PC-3 (cell line): ENCODE results near the gene FLNC. TPM values are rescaled to one million over a fixed set of nuclear protein-coding genes. Genes with fewer than 3 reads are reported as not detected.
A peak's percentile ranks its signal among the peaks of the same experiment; 100 is the strongest.

Source experiments
- ATAC-seq: fragments of 200-7000 bp; cut with Tn5 transposase; 2 replicates; pipeline ENCODE4 v1.9.1; 2020; ENCODE audit warnings: mild to moderate bottlenecking, moderate library complexity
- BruUV-seq: library from RNA; stranded (reverse); fragments of 400-500 nt; replicated peaks from 2 replicates; lab custom pipeline; 2021; lab: Mats Ljungman, UMichigan
- CTCF ChIA-PET: fragments of 300-600 bp; sonication (Branson Sonifier 250); formaldehyde crosslinking; loops from one replicate; lab custom pipeline; 2022; ENCODE audit warnings: antibody characterized with exemption; lab: Charles Lee
- POLR2A ChIA-PET: fragments of 300-600 bp; sonication (Branson Sonifier 250); formaldehyde crosslinking; loops from one replicate; lab custom pipeline; 2022; ENCODE audit warnings: antibody characterized with exemption; ENCODE audit not compliant: unreplicated experiment; lab: Charles Lee
- DNase-seq: peaks from one replicate; pipeline ENCODE4 v3.0.0-alpha.2; 2015
- H2AFZ ChIP-seq: fragments of 300-600 bp; sonication (generic); 2 replicates; pipeline ENCODE4 v1.6.0; 2016; ENCODE audit warnings: antibody characterized with exemption, low read length
- H3F3A ChIP-seq: fragments of 300-600 bp; sonication (generic); one replicate; pipeline ENCODE4 v1.6.0; 2017; ENCODE audit warnings: antibody characterized with exemption, low read length, control low read depth, mild to moderate bottlenecking; ENCODE audit not compliant: unreplicated experiment
- H3K27ac ChIP-seq: fragments of 300-600 bp; sonication (generic); 2 replicates; pipeline ENCODE4 v1.5.1; 2016; ENCODE audit warnings: mild to moderate bottlenecking, low read length
- H3K27me3 ChIP-seq: fragments of 300-600 bp; sonication (generic); 2 replicates; pipeline ENCODE4 v1.6.1; 2016; ENCODE audit warnings: low read length, mixed read lengths
- H3K36me3 ChIP-seq: fragments of 300-600 bp; sonication (generic); 2 replicates; pipeline ENCODE4 v1.6.1; 2016; ENCODE audit warnings: low read depth, mixed run types, low read length, mixed read lengths
- H3K4me1 ChIP-seq: fragments of 300-600 bp; sonication (generic); 2 replicates; pipeline ENCODE4 v1.5.1; 2016; ENCODE audit warnings: low read length; ENCODE audit not compliant: insufficient read depth
- H3K4me2 ChIP-seq: fragments of 300-600 bp; sonication (generic); 2 replicates; pipeline ENCODE4 v1.6.0; 2016; ENCODE audit warnings: low read length
- H3K4me3 ChIP-seq: fragments of 300-600 bp; sonication (generic); 2 replicates; pipeline ENCODE4 v1.5.1; 2016; ENCODE audit warnings: mild to moderate bottlenecking, low read length, mixed read lengths
- H3K79me2 ChIP-seq: fragments of 300-600 bp; sonication (generic); 2 replicates; pipeline ENCODE4 v1.6.1; 2017; ENCODE audit warnings: low read length, mixed read lengths
- H3K9ac ChIP-seq: fragments of 300-600 bp; sonication (generic); 2 replicates; pipeline ENCODE4 v1.6.0; 2016; ENCODE audit warnings: mild to moderate bottlenecking, low read length
- H3K9me2 ChIP-seq: fragments of 300-600 bp; sonication (generic); replicated peaks from 2 replicates; pipeline ENCODE4 v1.6.1; 2016; ENCODE audit warnings: mixed run types, low read length, mixed read lengths
- H3K9me3 ChIP-seq: fragments of 300-600 bp; sonication (generic); 2 replicates; pipeline ENCODE4 v1.6.1; 2016; ENCODE audit warnings: low read length, mixed read lengths
- H4K20me1 ChIP-seq: fragments of 300-600 bp; sonication (generic); 2 replicates; pipeline ENCODE4 v1.6.1; 2016; ENCODE audit warnings: low read length, mixed read lengths
- EZH2 ChIP-seq: fragments of 300-600 bp; sonication (generic); IDR thresholded peaks from one replicate; pipeline ENCODE4 v1.6.1; 2017; ENCODE audit warnings: antibody characterized with exemption, mild to moderate bottlenecking, low read length; ENCODE audit not compliant: unreplicated experiment
- EZH2phosphoT487 ChIP-seq: fragments of 300-600 bp; sonication (generic); IDR thresholded peaks from 2 replicates; pipeline ENCODE4 v1.6.1; 2018; ENCODE audit warnings: mild to moderate bottlenecking, antibody characterized with exemption, low read length, borderline replicate concordance
- intact Hi-C: fragments of 100-400 bp; cut with micrococcal nuclease; formaldehyde crosslinking; loops from 2 replicates; pipeline ENCODE4 v1.9.0; 2023
- total RNA-seq: library from RNA; depleted of rRNA; stranded (reverse); fragments of >200 nt; gene quantifications from 2 replicates; pipeline ENCODE4 v1.2.3, GENCODE V29; 2014
- TF ChIP-seq, protein P1 (sequence below): fragments of 300-600 bp; sonication (generic); conservative IDR thresholded peaks from 2 replicates; pipeline ENCODE4 v1.5.1; 2017; ENCODE audit warnings: antibody characterized with exemption, low read depth, mild to moderate bottlenecking, low read length

FLNC gene
- total RNA-seq, 1 experiment from 2014 or later, result 88.7 TPM

DNA sequence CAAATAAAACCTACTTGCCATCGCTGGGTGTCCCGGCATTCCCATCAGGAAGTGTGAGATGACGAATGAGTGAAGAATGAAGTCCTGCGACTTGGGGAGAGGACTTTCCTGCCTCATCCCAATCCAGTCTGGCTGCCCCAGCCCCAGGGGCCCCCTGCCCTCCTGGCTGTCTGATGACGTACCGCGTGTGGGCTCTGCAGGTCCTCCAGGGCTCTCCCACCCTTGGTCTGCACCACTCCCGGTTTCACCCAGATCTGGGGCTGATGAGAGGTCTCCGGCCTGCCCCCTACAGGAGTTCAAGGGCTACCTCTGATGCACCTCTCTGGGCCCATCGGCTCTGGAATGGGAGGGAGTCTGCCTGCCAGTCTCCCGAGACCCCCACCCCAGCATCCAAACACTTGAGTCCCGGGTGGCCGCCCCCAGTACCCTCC lies 42.2 kb downstream of the FLNC start:
- intact Hi-C loops, result no loop called here
- ATAC-seq, result peak; percentile 6; the same call in 1 of the 2 replicates
- Histone ChIP-seq H4K20me1 (no peaks in the 10 kb centered on the region), H2AFZ (no peak overlapping the region), H3K79me2 (no peaks in the 10 kb centered on the region), H3K4me1 (peaks cover 25% of the 10 kb centered on the region), H3K36me3 (no peaks in the 10 kb centered on the region), H3K9me2 (no peaks in the 10 kb centered on the region), H3K27me3 (no peaks in the 10 kb centered on the region), H3K9ac (no peak overlapping the region), H3K27ac (no peak overlapping the region), H3K9me3 (no peaks in the 10 kb centered on the region), H3F3A (no peaks in the 10 kb centered on the region), H3K4me2 (peak overlapping the region; percentile 21; the same call in 1 of the 2 replicates), H3K4me3 (no peak overlapping the region)
- ChIA-PET POLR2A (no interaction called here), CTCF (no interaction called here)
- BruUV-seq, result no TSS peak
- TF ChIP-seq, protein P1, sequence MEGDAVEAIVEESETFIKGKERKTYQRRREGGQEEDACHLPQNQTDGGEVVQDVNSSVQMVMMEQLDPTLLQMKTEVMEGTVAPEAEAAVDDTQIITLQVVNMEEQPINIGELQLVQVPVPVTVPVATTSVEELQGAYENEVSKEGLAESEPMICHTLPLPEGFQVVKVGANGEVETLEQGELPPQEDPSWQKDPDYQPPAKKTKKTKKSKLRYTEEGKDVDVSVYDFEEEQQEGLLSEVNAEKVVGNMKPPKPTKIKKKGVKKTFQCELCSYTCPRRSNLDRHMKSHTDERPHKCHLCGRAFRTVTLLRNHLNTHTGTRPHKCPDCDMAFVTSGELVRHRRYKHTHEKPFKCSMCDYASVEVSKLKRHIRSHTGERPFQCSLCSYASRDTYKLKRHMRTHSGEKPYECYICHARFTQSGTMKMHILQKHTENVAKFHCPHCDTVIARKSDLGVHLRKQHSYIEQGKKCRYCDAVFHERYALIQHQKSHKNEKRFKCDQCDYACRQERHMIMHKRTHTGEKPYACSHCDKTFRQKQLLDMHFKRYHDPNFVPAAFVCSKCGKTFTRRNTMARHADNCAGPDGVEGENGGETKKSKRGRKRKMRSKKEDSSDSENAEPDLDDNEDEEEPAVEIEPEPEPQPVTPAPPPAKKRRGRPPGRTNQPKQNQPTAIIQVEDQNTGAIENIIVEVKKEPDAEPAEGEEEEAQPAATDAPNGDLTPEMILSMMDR, result peak; percentile 37; the same call in 1 of the 2 replicates
- TF ChIP-seq EZH2phosphoT487 (no peak), EZH2 (no peak)
- DNase-seq, result peak; percentile 82

DNA sequence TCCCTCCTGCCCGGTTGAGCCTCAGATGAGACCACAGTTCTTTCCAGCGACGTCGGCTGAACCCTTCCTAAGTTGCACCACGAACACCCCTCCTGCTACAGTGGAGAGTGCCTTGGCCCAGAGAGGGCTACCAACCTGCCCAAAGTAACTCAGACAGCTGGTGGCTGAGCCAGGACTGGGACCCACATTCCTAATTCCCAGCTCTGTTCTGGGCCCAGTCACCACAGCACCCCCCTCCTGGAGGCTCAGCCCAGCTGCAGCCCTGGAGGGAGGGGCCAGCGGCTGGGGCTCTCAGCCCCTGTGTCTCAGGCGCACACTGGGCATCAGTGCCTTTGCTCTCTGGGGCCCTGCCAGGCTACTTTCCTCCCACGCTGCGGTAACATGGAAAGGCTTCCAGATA lies 43.0 kb downstream of the FLNC start:
- H2AFZ ChIP-seq, result no peak overlapping the region
- peaks cover 25% of the 10 kb centered on the region for H3K4me1 ChIP-seq
- CTCF ChIA-PET, result no interaction called here
- POLR2A ChIA-PET, result no interaction called here
- no peak overlapping the region for H3K4me2 ChIP-seq
- DNase-seq (no peak), ATAC-seq (no peak)
- no peaks in the 10 kb centered on the region for H3K9me2 ChIP-seq
- TF ChIP-seq EZH2, result no peak
- TF ChIP-seq, protein P1, result no peak
- no peak for TF ChIP-seq EZH2phosphoT487
- no peaks in the 10 kb centered on the region for H3F3A ChIP-seq
- no peaks in the 10 kb centered on the region for H3K27me3 ChIP-seq
- H3K9me3 ChIP-seq, result no peaks in the 10 kb centered on the region
- no TSS peak for BruUV-seq
- H3K9ac ChIP-seq, result no peak overlapping the region
- H3K27ac ChIP-seq, result no peak overlapping the region
- intact Hi-C loops, result no loop called here
- H4K20me1 ChIP-seq, result no peaks in the 10 kb centered on the region
- no peak overlapping the region for H3K4me3 ChIP-seq
- no peaks in the 10 kb centered on the region for H3K79me2 ChIP-seq
- H3K36me3 ChIP-seq, result no peaks in the 10 kb centered on the region

DNA sequence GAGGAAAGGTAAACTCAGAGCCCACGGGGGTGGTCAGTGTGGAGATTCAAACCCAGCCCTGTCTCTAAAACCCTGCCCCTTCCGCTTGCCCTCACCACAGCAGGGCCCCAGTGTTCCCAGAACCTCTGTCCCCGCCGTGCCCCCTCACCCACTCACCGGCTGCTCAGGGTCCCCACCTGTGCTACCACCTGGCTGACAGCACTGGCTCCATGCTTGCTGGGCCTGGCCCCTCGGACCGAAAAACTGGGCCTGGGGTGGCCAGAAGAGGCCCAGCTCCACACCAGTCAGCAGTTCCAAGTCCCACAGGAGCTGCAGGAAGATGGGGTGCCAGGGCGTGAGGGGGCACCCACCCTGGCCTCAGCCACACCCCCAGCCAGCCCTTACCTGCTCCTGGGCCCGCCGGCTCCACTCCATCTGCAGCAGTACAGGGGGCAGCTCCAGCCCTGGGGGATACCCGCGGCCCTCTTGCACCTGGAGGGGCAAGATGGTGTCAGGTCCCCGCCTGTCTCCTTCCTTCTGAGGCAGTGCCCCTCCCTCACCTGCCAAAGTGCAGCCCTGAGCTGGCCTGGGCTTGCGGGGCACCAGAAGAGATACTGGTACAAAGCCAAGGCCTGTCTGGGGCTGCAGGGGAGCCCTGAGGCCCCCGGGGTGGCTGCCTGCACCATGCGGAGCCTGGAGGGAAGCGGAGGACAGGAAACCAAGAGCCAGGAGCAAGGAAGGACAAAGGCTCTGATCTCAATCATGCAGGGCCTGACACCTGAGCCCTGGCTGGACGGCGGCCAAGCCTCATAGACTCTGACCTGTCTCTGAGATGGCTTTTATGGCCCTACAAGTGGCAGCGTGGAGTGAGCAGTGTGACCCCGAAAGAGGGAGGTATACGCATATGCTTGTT lies 44.2 kb downstream of the FLNC start:
- no peaks in the 10 kb centered on the region for H3F3A ChIP-seq
- ChIA-PET CTCF (no interaction called here), POLR2A (no interaction called here)
- no peaks in the 10 kb centered on the region for H4K20me1 ChIP-seq
- intact Hi-C loops, result no loop called here
- peaks cover 25% of the 10 kb centered on the region for H3K4me1 ChIP-seq
- H3K36me3 ChIP-seq, result no peaks in the 10 kb centered on the region
- H3K27me3 ChIP-seq, result no peaks in the 10 kb centered on the region
- TF ChIP-seq EZH2 (no peak), EZH2phosphoT487 (no peak)
- TF ChIP-seq, protein P1, result no peak
- no peak overlapping the region for H3K4me3 ChIP-seq
- H3K27ac ChIP-seq, result no peak overlapping the region
- DNase-seq, result peak; percentile 26
- ATAC-seq, result no peak
- no TSS peak for BruUV-seq
- H3K9ac ChIP-seq, result no peak overlapping the region
- H3K9me3 ChIP-seq, result no peaks in the 10 kb centered on the region
- no peak overlapping the region for H2AFZ ChIP-seq
- no peak overlapping the region for H3K4me2 ChIP-seq
- no peaks in the 10 kb centered on the region for H3K79me2 ChIP-seq
- no peaks in the 10 kb centered on the region for H3K9me2 ChIP-seq
